ENCODE measurements around the gene ABCG4.
"Not testable (repeated sequence)": the region's sequence is repeated elsewhere in the genome, so short reads cannot be mapped to it uniquely, and the experiment has no call there.

ABCG4 gene

GRCh38 chr11:119116235-119116594 is 32.6 kb upstream of the ABCG4 start:
- no peak for DNase-seq

GRCh38 chr11:119116601-119117000 is 32.3 kb upstream of the ABCG4 start:
- no peak for DNase-seq

GRCh38 chr11:119117004-119117706 is 31.7 kb upstream of the ABCG4 start:
- DNase-seq: no peak

GRCh38 chr11:119118227-119118626 is 30.6 kb upstream of the ABCG4 start:
- no peak for DNase-seq

GRCh38 chr11:119118946-119119345 is 29.9 kb upstream of the ABCG4 start:
- DNase-seq: no peak

- peak; percentile 36 for DNase-seq
Measured at GRCh38 chr11:119120639-119121007, 28.2 kb upstream of the ABCG4 start.

- DNase-seq: peak; percentile 95
Measured at GRCh38 chr11:119121008-119121810, 27.6 kb upstream of the ABCG4 start, which contains the start of gene HINFP. TSS of gene HINFP (plus strand) at chr11:119121580. CDS start at chr11:119126945, 5,365 bp downstream.

GRCh38 chr11:119121811-119122124 is 27.1 kb upstream of the ABCG4 start:
- no peak for DNase-seq

GRCh38 chr11:119125821-119126220 is 23.0 kb upstream of the ABCG4 start:
- no peak for DNase-seq

- no peak for DNase-seq
Measured at GRCh38 chr11:119126675-119127268, 22.1 kb upstream of the ABCG4 start.

GRCh38 chr11:119130662-119131061 is 18.2 kb upstream of the ABCG4 start:
- no peak for DNase-seq

GRCh38 chr11:119134389-119134978 is 14.4 kb upstream of the ABCG4 start:
- no peak for DNase-seq

- DNase-seq: not testable (repeated sequence)
Measured at GRCh38 chr11:119139276-119139675, 9.6 kb upstream of the ABCG4 start.

- DNase-seq: peak; percentile 49
Measured at GRCh38 chr11:119144825-119145486, 3.9 kb upstream of the ABCG4 start.

GRCh38 chr11:119145551-119145950 is 3.3 kb upstream of the ABCG4 start:
- no peak for DNase-seq

GRCh38 chr11:119147604-119148333 is 1.1 kb upstream of the ABCG4 start:
- DNase-seq: no peak

GRCh38 chr11:119148720-119149017 is 183 bp upstream of the ABCG4 start:
- peak; percentile 8 for DNase-seq

GRCh38 chr11:119149786-119150275 is 979 bp downstream of the ABCG4 start:
- no peak for DNase-seq

- no peak for DNase-seq
Measured at GRCh38 chr11:119152043-119152442, 3.2 kb downstream of the ABCG4 start.

- no peak for DNase-seq
Measured at GRCh38 chr11:119152604-119153003, 3.8 kb downstream of the ABCG4 start.

GRCh38 chr11:119153049-119153818 is 4.4 kb downstream of the ABCG4 start:
- no peak for DNase-seq

- no peak for DNase-seq
Measured at GRCh38 chr11:119154178-119154577, 5.3 kb downstream of the ABCG4 start.

All from NCI-H2227 treated with DMSO at 0.1 percent for 48 hours (cell line).